M059J (cell line): ENCODE measurements around the gene CADPS2. TPM values are rescaled to one million over a fixed set of nuclear protein-coding genes. Genes with fewer than 3 reads are reported as not detected.
"Not testable (repeated sequence)": the region's sequence is repeated elsewhere in the genome, so short reads cannot be mapped to it uniquely, and the experiment has no call there.

Source experiments
- DNase-seq: peaks from one replicate; pipeline ENCODE4 v3.0.0-alpha.2; 2012; ENCODE audit warnings: low read depth
- total RNA-seq: library from RNA; depleted of rRNA; stranded (reverse); fragments of >200 nt; shearing (Covaris generic); gene quantifications from 2 replicates; pipeline ENCODE4 v1.2.3, GENCODE V29; 2014

The CADPS2 gene
- total RNA-seq, 1 experiment from 2014 or later, result 11.8 TPM

DNA sequence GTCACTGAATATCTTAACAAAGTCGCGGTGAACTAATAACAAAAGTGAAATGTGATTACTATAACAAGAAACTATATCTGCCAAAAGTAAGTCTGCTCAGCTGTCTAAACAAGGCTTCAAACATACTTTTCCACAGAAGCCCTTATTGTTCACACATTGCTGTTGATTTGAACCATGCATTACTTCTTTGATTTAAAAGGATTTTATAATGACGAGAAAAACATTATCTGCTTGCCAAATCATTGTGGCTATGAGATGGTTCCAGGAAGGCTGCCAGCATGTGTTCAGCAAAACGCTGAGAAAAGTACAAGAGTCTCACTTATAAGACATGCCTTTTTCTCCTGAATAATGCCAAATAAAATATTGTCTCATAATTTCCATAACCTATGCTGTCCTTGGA, 211.8 kb downstream of the CADPS2 start:
- peak; percentile 44 for DNase-seq

DNA sequence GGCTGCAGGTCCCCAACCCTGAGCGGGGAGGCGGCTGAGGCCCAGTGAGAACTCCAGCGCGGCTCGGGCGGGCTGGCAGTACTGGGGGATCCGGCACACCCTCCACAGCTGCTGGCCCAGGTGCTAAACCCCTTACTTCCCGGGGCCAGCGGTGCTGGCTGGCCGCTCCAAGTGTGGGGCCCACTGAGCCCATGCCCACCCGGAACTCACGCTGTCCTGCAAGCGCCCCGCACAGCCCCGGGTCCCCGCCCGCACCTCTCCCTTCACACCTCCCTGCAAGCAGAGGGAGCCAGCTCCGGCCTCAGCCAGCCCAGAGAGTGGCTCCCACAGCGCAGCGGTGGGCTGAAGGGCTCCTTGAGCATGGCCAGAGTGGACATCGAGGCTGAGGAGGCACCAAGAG, 212.3 kb downstream of the CADPS2 start:
- no peak for DNase-seq

GRCh38 chr7:122672536-122672935, 213.7 kb downstream of the CADPS2 start:
- DNase-seq, result no peak

DNA sequence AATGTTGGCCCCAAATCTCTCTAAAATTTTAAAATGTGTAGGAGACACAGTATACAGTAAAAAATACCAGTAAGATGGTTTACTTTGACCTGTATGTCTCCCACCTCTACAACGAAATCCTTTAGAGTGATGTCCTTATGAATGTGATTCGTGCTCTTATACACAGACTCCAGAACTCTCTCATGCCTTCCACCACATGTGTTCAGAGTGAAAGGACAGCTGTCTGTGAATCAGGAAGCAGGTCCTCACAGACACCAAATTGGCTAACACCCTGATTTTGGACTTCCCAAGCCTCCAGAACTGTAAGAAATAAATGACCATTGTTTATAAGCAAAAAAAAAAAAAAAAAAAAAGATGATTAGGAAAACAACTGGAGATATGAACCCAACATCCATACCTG, 222.5 kb downstream of the CADPS2 start:
- DNase-seq, result no peak

DNA sequence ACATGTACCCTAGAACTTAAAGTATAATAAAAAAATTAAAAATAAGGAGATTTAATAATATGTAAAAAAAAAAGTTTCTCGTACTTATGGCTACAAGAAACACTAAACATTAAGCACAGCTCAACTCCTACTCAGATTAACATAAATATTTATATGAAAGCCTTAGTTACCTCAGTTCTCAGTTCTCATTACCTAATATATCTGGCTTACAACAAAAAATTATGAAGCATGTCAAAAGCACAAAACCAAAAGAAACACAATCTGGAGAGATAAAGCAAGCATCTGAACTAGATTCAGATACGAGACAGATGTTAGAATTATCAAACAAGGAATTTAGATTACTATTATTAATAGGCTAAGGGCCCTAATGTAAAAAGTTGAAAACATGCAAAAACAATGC, 227.4 kb downstream of the CADPS2 start:
- no peak for DNase-seq

DNA sequence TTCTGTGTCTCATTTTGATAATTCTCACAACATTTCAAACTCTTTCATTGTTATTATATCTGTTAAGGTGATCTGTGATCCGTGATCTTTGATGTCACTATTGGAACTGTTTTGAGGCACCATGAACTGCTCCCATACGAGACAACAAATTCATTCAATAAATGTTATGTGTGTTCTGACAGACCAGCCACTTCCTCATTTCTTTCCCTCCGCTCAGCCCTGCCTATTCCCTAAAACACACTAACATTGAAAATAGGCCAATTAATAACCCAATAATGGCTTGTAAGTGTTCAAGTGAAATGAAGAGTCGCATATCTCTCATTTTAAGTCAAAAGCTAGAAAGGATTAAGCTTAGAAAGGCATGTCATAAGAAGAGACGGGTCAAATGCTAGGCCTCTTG, 232.6 kb downstream of the CADPS2 start:
- DNase-seq, result no peak

GRCh38 chr7:122652876-122653275, 233.4 kb downstream of the CADPS2 start:
- DNase-seq, result no peak

DNA sequence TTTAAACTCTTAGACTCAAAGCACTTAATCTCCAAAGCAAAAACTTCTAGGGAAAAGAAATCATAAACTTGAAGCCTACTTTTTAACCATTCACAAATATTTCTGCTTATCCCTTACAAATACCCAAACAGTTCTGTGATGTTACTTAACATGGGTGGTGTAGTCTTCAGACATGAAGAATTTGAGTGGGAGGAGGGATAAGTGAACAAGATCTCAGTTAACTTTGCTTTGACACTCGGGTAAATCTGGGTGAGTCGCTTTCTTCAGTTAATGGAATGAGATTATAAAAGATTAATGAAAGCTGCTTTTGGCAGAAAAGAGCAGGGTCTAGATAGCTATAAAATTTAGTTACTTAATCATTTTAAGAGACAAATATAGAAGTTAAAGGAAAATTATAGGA, 234.8 kb downstream of the CADPS2 start:
- no peak for DNase-seq

GRCh38 chr7:122643250-122643649, 243.0 kb downstream of the CADPS2 start:
- no peak for DNase-seq

DNA sequence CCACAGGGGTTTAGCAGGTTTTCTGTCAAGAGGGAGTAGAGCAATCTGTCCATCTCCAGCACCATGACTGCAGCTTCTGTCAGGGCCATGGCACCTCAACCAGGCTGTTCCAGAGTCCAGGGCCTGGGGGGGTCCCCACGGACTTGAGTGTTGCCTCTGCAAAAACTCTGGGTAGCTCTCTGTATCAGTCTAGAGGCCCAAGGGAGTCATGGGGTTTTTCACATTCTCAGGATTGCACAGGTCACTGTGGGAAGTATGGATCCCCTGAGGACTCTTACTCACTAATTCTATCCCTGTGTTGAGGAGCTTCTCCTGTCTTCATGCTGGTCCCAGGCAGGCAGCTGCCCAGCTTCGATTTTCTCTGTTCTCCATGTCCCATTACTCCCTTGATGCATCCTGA, 247.8 kb downstream of the CADPS2 start:
- DNase-seq, result no peak

GRCh38 chr7:122637784-122638183, 248.5 kb downstream of the CADPS2 start:
- DNase-seq, result no peak

DNA sequence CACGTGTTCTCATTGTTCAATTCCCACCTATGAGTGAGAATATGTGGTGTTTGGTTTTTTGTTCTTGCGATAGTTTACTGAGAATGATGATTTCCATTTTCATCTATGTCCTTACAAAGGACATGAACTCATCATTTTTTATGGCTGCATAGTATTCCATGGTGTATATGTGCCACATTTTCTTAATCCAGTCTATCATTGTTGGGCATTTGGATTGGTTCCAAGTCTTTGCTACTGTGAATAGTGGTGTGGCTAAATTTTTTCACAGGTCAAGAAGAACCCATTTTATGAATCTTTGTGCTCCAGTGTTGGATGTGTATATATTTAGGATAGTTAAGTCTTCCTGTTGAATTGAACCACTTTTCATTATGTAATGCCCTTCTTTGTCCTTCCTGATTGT, 250.8 kb downstream of the CADPS2 start:
- not testable (repeated sequence) for DNase-seq

- DNase-seq, result no peak
Measured at GRCh38 chr7:122633472-122633871, 252.8 kb downstream of the CADPS2 start.

GRCh38 chr7:122632238-122632637, 254.0 kb downstream of the CADPS2 start:
- no peak for DNase-seq

DNA sequence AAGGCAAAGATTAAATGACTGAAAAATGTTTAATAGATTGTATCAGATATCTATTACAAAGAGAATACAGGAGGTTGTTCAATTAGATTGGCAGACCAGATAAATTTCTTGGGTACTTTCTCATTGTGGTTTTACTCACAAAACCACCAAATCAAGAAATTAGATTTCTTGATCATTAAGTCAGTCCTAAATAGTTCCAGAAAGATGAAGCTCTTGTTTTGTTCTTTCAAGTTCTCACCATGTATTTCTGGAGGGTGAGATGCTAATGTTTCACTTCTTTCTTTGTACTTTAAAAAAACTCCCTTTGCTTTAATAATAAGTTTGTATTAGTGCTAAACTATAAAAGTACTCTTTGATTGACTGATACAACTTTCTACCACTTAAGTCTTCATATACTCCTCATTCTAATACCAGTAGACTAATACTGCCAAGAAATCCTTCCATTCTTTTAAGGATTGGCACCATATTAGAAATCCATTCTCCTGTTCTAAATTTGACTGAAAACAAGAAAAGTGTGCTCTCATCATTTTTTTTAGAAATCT, 256.8 kb downstream of the CADPS2 start:
- DNase-seq, result no peak

- no peak for DNase-seq
Measured at GRCh38 chr7:122628651-122629411, 257.4 kb downstream of the CADPS2 start.

- DNase-seq, result no peak
Measured at GRCh38 chr7:122626785-122627184, 259.5 kb downstream of the CADPS2 start.

DNA sequence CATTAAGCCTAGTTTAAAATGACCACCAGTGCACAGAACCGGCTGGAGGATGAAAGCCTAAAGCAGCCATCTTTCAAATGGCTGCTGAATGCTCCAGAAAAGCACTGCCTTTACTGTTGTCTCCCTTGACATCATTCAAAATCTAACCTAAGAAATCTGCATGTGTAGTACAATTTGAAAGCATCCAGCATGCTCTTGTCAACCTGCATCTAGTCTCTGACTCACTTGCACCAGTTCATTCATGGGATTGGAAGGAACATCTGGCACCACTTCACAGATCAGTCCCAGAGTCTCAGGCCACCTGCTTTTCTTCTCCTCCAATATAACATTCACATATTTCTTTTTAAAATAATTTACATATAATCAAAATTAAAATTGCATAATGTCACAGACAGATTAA, 263.6 kb downstream of the CADPS2 start:
- no peak for DNase-seq

DNA sequence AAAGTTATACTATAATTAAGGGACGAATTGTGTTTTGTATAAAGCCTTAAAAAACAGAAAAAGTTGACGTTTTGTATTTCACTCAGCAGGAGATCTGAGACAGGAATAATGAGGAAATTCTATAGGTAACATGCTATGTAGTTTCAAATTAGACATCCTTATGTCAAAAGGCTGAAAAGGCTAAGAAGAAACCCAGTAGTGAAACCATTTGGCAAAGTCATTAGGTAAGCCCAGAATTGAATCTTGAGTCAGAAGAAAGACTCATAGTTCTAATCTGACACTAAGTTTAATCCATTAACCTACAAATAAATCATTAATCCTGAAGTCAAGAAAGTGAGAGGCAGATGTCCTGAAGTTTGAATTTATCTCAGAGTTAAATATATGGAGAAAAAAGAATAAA, 266.6 kb downstream of the CADPS2 start:
- no peak for DNase-seq

DNA sequence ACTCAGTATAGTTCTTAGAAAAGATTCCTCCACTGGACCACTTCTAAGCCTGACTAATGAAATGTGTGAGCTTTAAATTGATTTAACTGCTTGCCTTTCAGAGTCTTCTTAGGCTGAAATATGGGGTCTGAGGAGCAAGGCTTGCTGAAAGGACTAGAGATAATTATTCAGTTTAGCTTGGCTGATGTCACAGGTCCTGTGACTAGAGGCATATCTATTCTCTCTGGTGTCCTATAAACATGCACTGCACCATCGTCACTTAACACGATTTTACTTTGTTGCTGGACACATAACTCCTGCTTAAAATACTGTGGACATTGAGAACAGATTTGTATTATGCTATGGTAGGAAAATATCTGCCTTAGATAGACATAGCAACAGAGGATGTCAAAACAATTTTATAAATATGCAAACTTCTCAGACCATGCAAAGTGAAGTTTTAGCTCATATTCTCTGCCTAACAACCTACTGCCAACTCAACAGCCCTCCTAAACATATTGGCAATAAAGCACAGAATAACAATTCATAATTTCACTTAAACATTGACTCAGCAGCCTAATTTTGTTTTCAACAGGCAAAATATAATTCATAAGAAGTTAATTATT, 267.6 kb downstream of the CADPS2 start:
- no peak for DNase-seq

DNA sequence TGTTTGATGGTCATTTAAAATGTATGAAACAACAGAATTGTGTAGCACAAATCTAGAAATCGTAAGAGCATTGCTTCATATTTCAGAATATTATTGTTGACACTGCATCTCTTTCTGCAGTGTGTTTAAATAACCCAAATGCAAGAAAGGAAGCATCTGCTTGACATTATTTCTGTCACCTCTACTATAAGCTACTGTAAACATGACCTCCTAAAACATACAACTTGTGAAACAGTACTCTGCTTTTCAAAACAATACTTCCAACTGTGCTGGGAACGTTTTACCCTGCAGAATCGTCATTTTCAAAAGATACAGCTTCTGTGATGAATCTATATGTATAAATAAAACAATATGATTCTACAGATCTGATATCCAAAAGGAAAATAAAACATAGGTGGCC, 269.3 kb downstream of the CADPS2 start:
- no peak for DNase-seq

GRCh38 chr7:122605929-122606328, 280.3 kb downstream of the CADPS2 start:
- DNase-seq, result no peak

- no peak for DNase-seq
Measured at GRCh38 chr7:122604251-122604650, 282.0 kb downstream of the CADPS2 start.
